GM12878 (cell line): Measurements from ENCODE around the gene MFGE8. TPM values are rescaled to one million over a fixed set of nuclear protein-coding genes. Genes with fewer than 3 reads are reported as not detected.

ENCODE experiments used
- ATAC-seq: fragments of 200-7000 bp; cut with Tn5 transposase; 3 replicates; pipeline ENCODE4 v1.9.1; 2020; ENCODE audit warnings: mild to moderate bottlenecking, moderate library complexity
- BruUV-seq: library from RNA; stranded (reverse); fragments of 400-500 nt; replicated peaks from 2 replicates; lab custom pipeline; 2021; lab: Mats Ljungman, UMichigan
- CTCF ChIA-PET: fragments of 300-600 bp; sonication (Branson Sonifier 250); formaldehyde crosslinking; extraction: SDS; loops from one replicate; lab custom pipeline; 2021; ENCODE audit warnings: inconsistent platforms; lab: Yijun Ruan, JAX
- POLR2A ChIA-PET: fragments of 350-600 bp; formaldehyde crosslinking; extraction: SDS; loops from one replicate; lab custom pipeline; 2021; ENCODE audit warnings: inconsistent platforms; lab: Charles Lee
- RAD21 ChIA-PET: fragments of 300-600 bp; sonication (Branson Sonifier 250); formaldehyde crosslinking; loops from one replicate; lab custom pipeline; 2023; ENCODE audit warnings: antibody characterized with exemption; ENCODE audit not compliant: unreplicated experiment; lab: Charles Lee
- SMC1A ChIA-PET: fragments of 300-600 bp; sonication (Branson Sonifier 250); formaldehyde crosslinking; loops from one replicate; lab custom pipeline; 2023; ENCODE audit not compliant: unreplicated experiment, uncharacterized antibody; lab: Charles Lee
- DNase-seq: peaks from one replicate; pipeline ENCODE4 v3.0.0-alpha.2; 2011; ENCODE audit warnings: low read depth, low spot score
- FAIRE-seq: peaks from 3 replicates; lab custom pipeline; 2011; peaks lifted over from hg19 to GRCh38; lab: Jason Lieb, UNC
- H2AFZ ChIP-seq: 2 replicates; pipeline ENCODE4 v1.6.0; 2011; ENCODE audit warnings: low read depth, low read length, control low read depth; ENCODE audit not compliant: control insufficient read depth
- H3K27ac ChIP-seq: 2 replicates; pipeline ENCODE4 v1.5.1; 2011; ENCODE audit warnings: control low read depth; ENCODE audit not compliant: control insufficient read depth, insufficient read depth
- H3K27me3 ChIP-seq, 2 experiments: replicated peaks in 1 of 2; 2 replicates each; pipeline versions ENCODE4 v1.6.0 to v1.6.1; 2011; ENCODE audit warnings: low read length in 1 of 2; ENCODE audit not compliant: control insufficient read depth in 2 of 2, insufficient read depth in 2 of 2
- H3K36me3 ChIP-seq, 2 experiments: 2 replicates each; pipeline ENCODE4 v1.5.1; 2011; ENCODE audit warnings: low read length in 1 of 2; ENCODE audit not compliant: control insufficient read depth in 2 of 2, insufficient read depth in 2 of 2
- H3K4me1 ChIP-seq: 2 replicates; pipeline ENCODE4 v1.6.1; 2011; ENCODE audit warnings: mild to moderate bottlenecking, low read length, moderate library complexity, mixed read lengths; ENCODE audit not compliant: control insufficient read depth, insufficient read depth
- H3K4me2 ChIP-seq: 2 replicates; pipeline ENCODE4 v1.6.0; 2011; ENCODE audit warnings: control low read depth; ENCODE audit not compliant: control insufficient read depth, insufficient read depth
- H3K4me3 ChIP-seq: fragments of 200-600 bp; sonication (generic); 2 replicates; pipeline ENCODE4 v1.5.1; 2016
- H3K79me2 ChIP-seq: 2 replicates; pipeline ENCODE4 v1.6.0; 2011; ENCODE audit warnings: low read length; ENCODE audit not compliant: control insufficient read depth, insufficient read depth
- H3K9ac ChIP-seq: 2 replicates; pipeline ENCODE4 v1.8.0; 2011; ENCODE audit warnings: low read length, control low read depth, mixed read lengths; ENCODE audit not compliant: control insufficient read depth, insufficient read depth
- H3K9me3 ChIP-seq: replicated peaks from 3 replicates; pipeline ENCODE4 v1.5.1; 2011; ENCODE audit warnings: mild to moderate bottlenecking, low read length; ENCODE audit not compliant: control insufficient read depth, insufficient read depth
- H4K20me1 ChIP-seq: 2 replicates; pipeline ENCODE4 v1.6.0; 2011; ENCODE audit not compliant: control insufficient read depth, insufficient read depth
- BCL3 ChIP-seq: IDR thresholded peaks from 2 replicates; pipeline ENCODE4 v1.6.1; 2011; ENCODE audit warnings: borderline replicate concordance, low read depth, mild to moderate bottlenecking, moderate library complexity, low read length; ENCODE audit not compliant: insufficient read depth, poor library complexity, severe bottlenecking
- BCLAF1 ChIP-seq: fragments of 450-650 bp; IDR thresholded peaks from 2 replicates; pipeline ENCODE4 v1.6.1; 2017; ENCODE audit warnings: antibody characterized with exemption, mild to moderate bottlenecking, moderate library complexity
- EZH2 ChIP-seq: IDR thresholded peaks from 2 replicates; pipeline ENCODE4 v1.6.1; 2012; ENCODE audit warnings: low read depth, mild to moderate bottlenecking, control low read depth, inconsistent platforms, low read length, borderline replicate concordance; ENCODE audit not compliant: control insufficient read depth
- HDAC6 ChIP-seq: fragments of 200-600 bp; sonication (generic); IDR thresholded peaks from one replicate; pipeline ENCODE4 v1.8.0; 2017; ENCODE audit warnings: antibody characterized with exemption; ENCODE audit not compliant: unreplicated experiment
- IRF4 ChIP-seq: IDR thresholded peaks from 2 replicates; pipeline ENCODE4 v1.6.1; 2011; ENCODE audit warnings: low read depth, low read length
- IRF5 ChIP-seq: fragments of 450-650 bp; IDR thresholded peaks from 2 replicates; pipeline ENCODE4 v1.6.1; 2017; ENCODE audit warnings: borderline replicate concordance
- MLLT1 ChIP-seq: fragments of 450-650 bp; IDR thresholded peaks from 2 replicates; pipeline ENCODE4 v1.6.1; 2016; ENCODE audit warnings: mild to moderate bottlenecking
- MTA2 ChIP-seq: fragments of 450-650 bp; IDR thresholded peaks from 2 replicates; pipeline ENCODE4 v1.6.1; 2016; ENCODE audit warnings: low read depth, mild to moderate bottlenecking, moderate library complexity
- RFX5 ChIP-seq: IDR thresholded peaks from 2 replicates; pipeline ENCODE4 v1.6.1; 2011; ENCODE audit warnings: low read depth, low read length, improper control_type of control experiment
- TCF12 ChIP-seq: IDR thresholded peaks from 2 replicates; pipeline ENCODE4 v1.6.1; 2011; ENCODE audit warnings: low read depth, mild to moderate bottlenecking, low read length
- WRNIP1 ChIP-seq: IDR thresholded peaks from 2 replicates; pipeline ENCODE4 v1.6.1; 2011; ENCODE audit warnings: low read depth, low read length, improper control_type of control experiment, borderline replicate concordance
- YBX1 ChIP-seq: fragments of 450-650 bp; IDR thresholded peaks from 2 replicates; pipeline ENCODE4 v1.6.1; 2016; ENCODE audit warnings: antibody characterized with exemption
- ZNF217 ChIP-seq: fragments of 450-650 bp; IDR thresholded peaks from 2 replicates; pipeline ENCODE4 v1.6.1; 2017; ENCODE audit warnings: antibody characterized with exemption, mild to moderate bottlenecking
- WGBS: methylation state at CpG from one replicate; pipeline ENCODE4 v1.1.6; 2016; ENCODE audit warnings: low lambda C conversion rate; ENCODE audit not compliant: insufficient replicate concordance, insufficient coverage; ENCODE audit errors: missing lambda C conversion rate; 5-methylcytosine and 5-hydroxymethylcytosine counted together
- in situ Hi-C: fragments of 300-500 bp; cut with MboI; formaldehyde crosslinking; loops from 9 replicates; pipeline ENCODE4 v1.14.3; 2018; ENCODE audit warnings: mixed read lengths
- intact Hi-C: fragments of 100-400 bp; cut with micrococcal nuclease; formaldehyde crosslinking; loops from one replicate; pipeline ENCODE4 v1.14.2; 2022; ENCODE audit not compliant: unreplicated experiment
- polyA plus RNA-seq, 11 experiments: library from polyadenylated mRNA; depleted of rRNA in 4 of 11; unstranded in 6 of 11; stranded (reverse) in 5 of 11; fragments of >200 nt; fragmentation: Nextera tagmentation in 4 of 11; fragmentation: Illumina TruSeq in 1 of 11; extraction: Ambion mirVana in 4 of 11; extraction: Trizol in 1 of 11; gene quantifications; 1 replicate in 1 of 11; 2 replicates in 10 of 11; pipeline versions ENCODE4 v1.2.1 to v1.2.3, GENCODE V29; 2011 to 2016; ENCODE audit warnings: inconsistent platforms in 2 of 11, missing spikeins in 2 of 11, low read depth in 1 of 11
- total RNA-seq, 4 experiments: library from RNA; depleted of rRNA in 3 of 4; stranded (reverse); fragments of >200 nt in 3 of 4; fragmentation: Illumina TruSeq in 1 of 4; extraction: Trizol in 1 of 4; gene quantifications; 2 replicates each; pipeline versions ENCODE4 v1.2.1 to v1.2.3, GENCODE V29; 2013 to 2021
- TF ChIP-seq, protein P1 (sequence below): IDR thresholded peaks from 2 replicates; pipeline ENCODE4 v1.6.1; 2012; ENCODE audit warnings: low read depth, low read length, improper control_type of control experiment
- TF ChIP-seq, protein P2 (sequence below): fragments of 450-650 bp; IDR thresholded peaks from 2 replicates; pipeline ENCODE4 v1.6.1; 2017; ENCODE audit warnings: low read depth, mild to moderate bottlenecking, moderate library complexity

The MFGE8 gene
- total and polyA plus RNA-seq, 10 of the 15 experiments (the other 5 are each of a cell fraction or from before 2014, with no cell fraction given) = 0.81 to 5.9 (median 1.0) TPM; not detected in 2

- Histone ChIP-seq H3K9ac (no peak overlapping the region), H3K36me3 (no peaks in the 10 kb centered on the region), H3K9me3 (no peaks in the 10 kb centered on the region), H4K20me1 (no peaks in the 10 kb centered on the region), H3K4me2 (no peak overlapping the region), H3K79me2 (no peaks in the 10 kb centered on the region), H3K27ac (no peak overlapping the region), H3K4me3 (no peak overlapping the region), H3K4me1 (peaks cover 3% of the 10 kb centered on the region), H3K27me3 (peaks cover 0 to 5% of the 10 kb centered on the region in 2 experiments; a peak in 2 of 4 replicates), H2AFZ (no peak overlapping the region)
- FAIRE-seq (no peak), DNase-seq (no peak), ATAC-seq (no peak)
- CTCF ChIA-PET = no interaction called here
- 54% methylated on average over 7 of the region's 8 CpGs for WGBS
- POLR2A ChIA-PET = no interaction called here
- in situ Hi-C loops = no loop called here
- SMC1A ChIA-PET = no interaction called here
- BruUV-seq = no TSS peak
- intact Hi-C loops = no loop called here
- RAD21 ChIA-PET = interaction anchor here (2.2 kb wide), 1 partner anchor 7 kb away, joined by 9 read pairs; no protein-coding TSS in a partner anchor
- TF ChIP-seq BCLAF1 (no peak), TCF12 (no peak), MLLT1 (no peak), EZH2 (no peak), WRNIP1 (no peak), YBX1 (no peak), HDAC6 (no peak), ZNF217 (no peak), IRF4 (no peak), MTA2 (no peak), BCL3 (no peak), IRF5 (no peak), RFX5 (no peak)
- TF ChIP-seq, protein P1, sequence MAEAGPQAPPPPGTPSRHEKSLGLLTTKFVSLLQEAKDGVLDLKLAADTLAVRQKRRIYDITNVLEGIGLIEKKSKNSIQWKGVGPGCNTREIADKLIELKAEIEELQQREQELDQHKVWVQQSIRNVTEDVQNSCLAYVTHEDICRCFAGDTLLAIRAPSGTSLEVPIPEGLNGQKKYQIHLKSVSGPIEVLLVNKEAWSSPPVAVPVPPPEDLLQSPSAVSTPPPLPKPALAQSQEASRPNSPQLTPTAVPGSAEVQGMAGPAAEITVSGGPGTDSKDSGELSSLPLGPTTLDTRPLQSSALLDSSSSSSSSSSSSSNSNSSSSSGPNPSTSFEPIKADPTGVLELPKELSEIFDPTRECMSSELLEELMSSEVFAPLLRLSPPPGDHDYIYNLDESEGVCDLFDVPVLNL = no peak
- TF ChIP-seq, protein P2, sequence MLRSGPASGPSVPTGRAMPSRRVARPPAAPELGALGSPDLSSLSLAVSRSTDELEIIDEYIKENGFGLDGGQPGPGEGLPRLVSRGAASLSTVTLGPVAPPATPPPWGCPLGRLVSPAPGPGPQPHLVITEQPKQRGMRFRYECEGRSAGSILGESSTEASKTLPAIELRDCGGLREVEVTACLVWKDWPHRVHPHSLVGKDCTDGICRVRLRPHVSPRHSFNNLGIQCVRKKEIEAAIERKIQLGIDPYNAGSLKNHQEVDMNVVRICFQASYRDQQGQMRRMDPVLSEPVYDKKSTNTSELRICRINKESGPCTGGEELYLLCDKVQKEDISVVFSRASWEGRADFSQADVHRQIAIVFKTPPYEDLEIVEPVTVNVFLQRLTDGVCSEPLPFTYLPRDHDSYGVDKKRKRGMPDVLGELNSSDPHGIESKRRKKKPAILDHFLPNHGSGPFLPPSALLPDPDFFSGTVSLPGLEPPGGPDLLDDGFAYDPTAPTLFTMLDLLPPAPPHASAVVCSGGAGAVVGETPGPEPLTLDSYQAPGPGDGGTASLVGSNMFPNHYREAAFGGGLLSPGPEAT = no peak
Measured at GRCh38 chr15:88897142-88897455, 16.1 kb downstream of the MFGE8 start.
